Glutamatergic neuron (in vitro differentiated cells): Measurements from ENCODE around the gene PPP2R2D. TPM values are rescaled to one million over a fixed set of nuclear protein-coding genes. Genes with fewer than 3 reads are reported as not detected.

Experiments
- DNase-seq: peaks from one replicate; pipeline ENCODE4 v3.0.0; 2022
- H3K27ac Mint-ChIP-seq: one replicate; pipeline ENCODE4 v1.8.0; 2020; ENCODE audit warnings: mild to moderate bottlenecking, mixed read lengths, inconsistent platforms; ENCODE audit not compliant: unreplicated experiment
- H3K27me3 Mint-ChIP-seq: one replicate; pipeline ENCODE4 v1.8.0; 2020; ENCODE audit warnings: mild to moderate bottlenecking, moderate library complexity, mixed read lengths, inconsistent platforms; ENCODE audit not compliant: unreplicated experiment
- H3K36me3 Mint-ChIP-seq: one replicate; pipeline ENCODE4 v1.8.0; 2020; ENCODE audit warnings: mild to moderate bottlenecking, mixed read lengths, inconsistent platforms; ENCODE audit not compliant: unreplicated experiment
- H3K4me1 Mint-ChIP-seq: one replicate; pipeline ENCODE4 v1.8.0; 2020; ENCODE audit warnings: mild to moderate bottlenecking, low read depth, mixed read lengths, inconsistent platforms; ENCODE audit not compliant: unreplicated experiment
- H3K4me3 Mint-ChIP-seq: one replicate; pipeline ENCODE4 v1.8.0; 2020; ENCODE audit warnings: mild to moderate bottlenecking, mixed read lengths, inconsistent platforms; ENCODE audit not compliant: unreplicated experiment
- H3K9me3 Mint-ChIP-seq: one replicate; pipeline ENCODE4 v1.8.0; 2020; ENCODE audit warnings: mild to moderate bottlenecking, moderate library complexity, mixed read lengths, inconsistent platforms; ENCODE audit not compliant: unreplicated experiment
- CTCF ChIP-seq: fragments of 200-600 bp; sonication (generic); IDR thresholded peaks from one replicate; pipeline ENCODE4 v1.5.0; 2021; ENCODE audit not compliant: partially characterized antibody, unreplicated experiment
- total RNA-seq: library from RNA; stranded (reverse); fragmentation: NEBNext Ultra II Directional; extraction: Animal tissue kit (Norgen Biotek cat#: 25700); gene quantifications from one replicate; pipeline ENCODE4 v1.2.1, GENCODE V29; 2021; ENCODE audit not compliant: unreplicated experiment

The PPP2R2D gene
- total RNA-seq, 1 donor from 2014 or later, result 42.8 TPM

GRCh38 chr10:132004052-132004451, 103.2 kb downstream of the PPP2R2D start:
- H3K9me3 Mint-ChIP-seq, result peaks cover 5% of the 10 kb centered on the region
- no peaks in the 10 kb centered on the region for H3K4me1 Mint-ChIP-seq
- no peak overlapping the region for H3K4me3 Mint-ChIP-seq
- DNase-seq, result no peak
- no peaks in the 10 kb centered on the region for H3K36me3 Mint-ChIP-seq
- no peak for TF ChIP-seq CTCF
- no peak overlapping the region for H3K27ac Mint-ChIP-seq
- H3K27me3 Mint-ChIP-seq, result peaks cover 1% of the 10 kb centered on the region

- H3K27ac Mint-ChIP-seq, result no peak overlapping the region
- peaks cover 1% of the 10 kb centered on the region for H3K27me3 Mint-ChIP-seq
- H3K4me3 Mint-ChIP-seq, result no peak overlapping the region
- no peak for TF ChIP-seq CTCF
- H3K36me3 Mint-ChIP-seq, result no peaks in the 10 kb centered on the region
- no peak for DNase-seq
- H3K4me1 Mint-ChIP-seq, result no peaks in the 10 kb centered on the region
- H3K9me3 Mint-ChIP-seq, result peaks cover 5% of the 10 kb centered on the region
These were observed 104.3 kb downstream of the PPP2R2D start for GRCh38 chr10:132005147-132005546.

- Mint-ChIP-seq H3K4me3 (no peak overlapping the region), H3K4me1 (no peaks in the 10 kb centered on the region)
These were observed 106.2 kb downstream of the PPP2R2D start for GRCh38 chr10:132006966-132007365.

GRCh38 chr10:132007681-132008080, 106.9 kb downstream of the PPP2R2D start:
- no peak for DNase-seq
- Mint-ChIP-seq H3K4me1 (no peaks in the 10 kb centered on the region), H3K27ac (no peak overlapping the region), H3K27me3 (peaks cover 1% of the 10 kb centered on the region), H3K36me3 (no peaks in the 10 kb centered on the region), H3K4me3 (no peak overlapping the region), H3K9me3 (peaks cover 5% of the 10 kb centered on the region)
- TF ChIP-seq CTCF, result no peak

More at GRCh38 chr10:132006966-132007365, 106.2 kb downstream of the PPP2R2D start:
- Mint-ChIP-seq H3K9me3 (peaks cover 5% of the 10 kb centered on the region), H3K27me3 (peaks cover 1% of the 10 kb centered on the region), H3K27ac (no peak overlapping the region), H3K36me3 (no peaks in the 10 kb centered on the region)
- no peak for DNase-seq
- no peak for TF ChIP-seq CTCF

Other genes with a start within 250 kb of the PPP2R2D start
- gene BNIP3, start 80.9 kb downstream of the PPP2R2D start, total RNA-seq, result 56.4 TPM
- gene JAKMIP3, start 164.9 kb downstream of the PPP2R2D start, total RNA-seq, result 0.44 TPM